ENCODE data around the gene VSTM4. TPM values are rescaled to one million over a fixed set of nuclear protein-coding genes. Genes with fewer than 3 reads are reported as not detected.

The VSTM4 gene
- total and polyA plus RNA-seq, 9 of the 15 experiments (the other 6 are each of a cell fraction or from before 2014, with no cell fraction given): 1.0 to 7.9 (median 3.0) TPM

DNA sequence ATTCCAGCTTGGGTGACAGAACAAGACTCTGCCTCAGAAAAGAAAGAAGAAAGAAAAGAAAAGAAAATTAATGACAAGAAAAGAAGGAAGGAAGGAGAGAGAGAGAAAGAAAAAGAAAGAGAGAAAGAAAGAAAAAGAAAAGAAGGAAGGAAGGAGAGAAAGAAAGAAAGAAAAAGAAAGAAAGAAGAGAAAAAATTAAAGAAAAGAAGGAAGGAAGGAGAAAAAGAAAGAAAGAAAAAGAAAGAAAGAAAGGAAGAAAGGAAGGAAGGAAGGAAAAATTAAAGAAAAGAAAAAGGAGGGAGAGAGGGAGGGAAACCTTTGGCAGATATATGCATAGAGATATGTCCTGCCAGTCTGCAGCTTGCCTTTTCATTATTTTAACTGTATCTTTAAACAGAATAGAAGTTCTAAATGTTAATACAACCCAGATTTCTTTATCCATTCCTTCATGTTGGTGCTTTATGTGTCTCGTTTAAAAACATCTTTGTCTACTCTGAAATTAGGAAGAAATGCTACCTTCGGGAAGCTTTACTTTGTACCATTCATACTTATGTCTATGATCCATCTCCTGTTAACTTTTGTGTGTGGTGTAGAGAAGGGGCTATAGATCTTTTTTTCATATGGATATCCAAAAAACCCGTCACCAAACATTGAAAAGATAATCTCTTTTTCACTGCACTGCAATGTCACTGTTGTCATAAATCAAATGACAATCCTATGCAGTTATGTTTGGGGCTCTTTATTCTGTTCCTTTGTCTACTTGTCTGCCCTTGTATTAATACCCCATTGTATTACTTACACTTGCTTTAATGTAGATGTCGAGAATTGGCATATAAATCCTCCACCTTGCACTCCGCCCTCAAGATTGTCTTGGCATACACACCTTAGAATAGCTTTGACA is 70.8 kb downstream of the VSTM4 start:
- ATAC-seq (no peak), DNase-seq (ENCODE audit: extremely low read depth in 1 of 4, low spot score in 3 of 4) (no peak), FAIRE-seq (no peak)
- no peak overlapping the region for H3K4me2 ChIP-seq (ENCODE audit: insufficient read depth, low read length)
- no peak overlapping the region for H3K4me3 ChIP-seq
- no peaks in the 10 kb centered on the region for H3K9me3 ChIP-seq (replicated peaks; ENCODE audit: control insufficient read depth, insufficient read depth, low read depth, low read length)
- H3K36me3 ChIP-seq (ENCODE audit: control insufficient read depth, insufficient read depth, low read length): no peaks in the 10 kb centered on the region
- ChIA-PET POLR2A (no interaction called here), CTCF (ENCODE audit: low intra/inter-chr PET ratio) (no interaction called here)
- intact Hi-C loops (cut with micrococcal nuclease) (no loop called here), in situ Hi-C loops (cut with MboI) (no loop called here)
- H2AFZ ChIP-seq (ENCODE audit: low read depth, low read length): no peak overlapping the region
- H3K27me3 ChIP-seq (ENCODE audit: control insufficient read depth in 2 of 2, insufficient read depth in 2 of 2, low read length in 2 of 2): no peaks in the 10 kb centered on the region
- BruUV-seq (replicated peaks): no TSS peak
- H3K4me1 ChIP-seq (replicated peaks in 1 of 2; ENCODE audit: control insufficient read depth in 2 of 2, insufficient read depth in 2 of 2, low read length in 2 of 2): no peaks in the 10 kb centered on the region
- no peaks in the 10 kb centered on the region for H3K9me1 ChIP-seq (ENCODE audit: control insufficient read depth, insufficient read depth, low read length)
- H3K9ac ChIP-seq (ENCODE audit: insufficient read depth in 1 of 2, low read depth in 2 of 2, low read length in 2 of 2): no peak overlapping the region
- no peaks in the 10 kb centered on the region for H4K20me1 ChIP-seq (replicated peaks; ENCODE audit: control insufficient read depth, insufficient read depth, low read length)
- no peaks in the 10 kb centered on the region for H3K79me2 ChIP-seq (ENCODE audit: control insufficient read depth, insufficient read depth, low read length)
- WGBS (ENCODE audit: insufficient coverage, low coverage, missing lambda C conversion rate): 25% methylated on average over 5 of the region's 5 CpGs
- no peak overlapping the region for H3K27ac ChIP-seq (ENCODE audit: extremely low read depth, low read depth, low read length)
- TF ChIP-seq, protein P1, sequence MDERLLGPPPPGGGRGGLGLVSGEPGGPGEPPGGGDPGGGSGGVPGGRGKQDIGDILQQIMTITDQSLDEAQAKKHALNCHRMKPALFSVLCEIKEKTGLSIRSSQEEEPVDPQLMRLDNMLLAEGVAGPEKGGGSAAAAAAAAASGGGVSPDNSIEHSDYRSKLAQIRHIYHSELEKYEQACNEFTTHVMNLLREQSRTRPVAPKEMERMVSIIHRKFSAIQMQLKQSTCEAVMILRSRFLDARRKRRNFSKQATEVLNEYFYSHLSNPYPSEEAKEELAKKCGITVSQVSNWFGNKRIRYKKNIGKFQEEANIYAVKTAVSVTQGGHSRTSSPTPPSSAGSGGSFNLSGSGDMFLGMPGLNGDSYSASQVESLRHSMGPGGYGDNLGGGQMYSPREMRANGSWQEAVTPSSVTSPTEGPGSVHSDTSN (CRISPR knock-in tag; IDR thresholded peaks at IDR 0.05; ENCODE audit: low read depth): no peak
- TF ChIP-seq, protein P1 (tag; conservative IDR thresholded peaks at IDR 0.05; ENCODE audit: low read depth): peak; percentile 87
- no peak for TF ChIP-seq ZNF239 (CRISPR knock-in tag; IDR thresholded peaks at IDR 0.05)
- TF ChIP-seq ZNF766 (CRISPR knock-in tag; conservative IDR thresholded peaks at IDR 0.05): no peak
- TF ChIP-seq, protein P2, sequence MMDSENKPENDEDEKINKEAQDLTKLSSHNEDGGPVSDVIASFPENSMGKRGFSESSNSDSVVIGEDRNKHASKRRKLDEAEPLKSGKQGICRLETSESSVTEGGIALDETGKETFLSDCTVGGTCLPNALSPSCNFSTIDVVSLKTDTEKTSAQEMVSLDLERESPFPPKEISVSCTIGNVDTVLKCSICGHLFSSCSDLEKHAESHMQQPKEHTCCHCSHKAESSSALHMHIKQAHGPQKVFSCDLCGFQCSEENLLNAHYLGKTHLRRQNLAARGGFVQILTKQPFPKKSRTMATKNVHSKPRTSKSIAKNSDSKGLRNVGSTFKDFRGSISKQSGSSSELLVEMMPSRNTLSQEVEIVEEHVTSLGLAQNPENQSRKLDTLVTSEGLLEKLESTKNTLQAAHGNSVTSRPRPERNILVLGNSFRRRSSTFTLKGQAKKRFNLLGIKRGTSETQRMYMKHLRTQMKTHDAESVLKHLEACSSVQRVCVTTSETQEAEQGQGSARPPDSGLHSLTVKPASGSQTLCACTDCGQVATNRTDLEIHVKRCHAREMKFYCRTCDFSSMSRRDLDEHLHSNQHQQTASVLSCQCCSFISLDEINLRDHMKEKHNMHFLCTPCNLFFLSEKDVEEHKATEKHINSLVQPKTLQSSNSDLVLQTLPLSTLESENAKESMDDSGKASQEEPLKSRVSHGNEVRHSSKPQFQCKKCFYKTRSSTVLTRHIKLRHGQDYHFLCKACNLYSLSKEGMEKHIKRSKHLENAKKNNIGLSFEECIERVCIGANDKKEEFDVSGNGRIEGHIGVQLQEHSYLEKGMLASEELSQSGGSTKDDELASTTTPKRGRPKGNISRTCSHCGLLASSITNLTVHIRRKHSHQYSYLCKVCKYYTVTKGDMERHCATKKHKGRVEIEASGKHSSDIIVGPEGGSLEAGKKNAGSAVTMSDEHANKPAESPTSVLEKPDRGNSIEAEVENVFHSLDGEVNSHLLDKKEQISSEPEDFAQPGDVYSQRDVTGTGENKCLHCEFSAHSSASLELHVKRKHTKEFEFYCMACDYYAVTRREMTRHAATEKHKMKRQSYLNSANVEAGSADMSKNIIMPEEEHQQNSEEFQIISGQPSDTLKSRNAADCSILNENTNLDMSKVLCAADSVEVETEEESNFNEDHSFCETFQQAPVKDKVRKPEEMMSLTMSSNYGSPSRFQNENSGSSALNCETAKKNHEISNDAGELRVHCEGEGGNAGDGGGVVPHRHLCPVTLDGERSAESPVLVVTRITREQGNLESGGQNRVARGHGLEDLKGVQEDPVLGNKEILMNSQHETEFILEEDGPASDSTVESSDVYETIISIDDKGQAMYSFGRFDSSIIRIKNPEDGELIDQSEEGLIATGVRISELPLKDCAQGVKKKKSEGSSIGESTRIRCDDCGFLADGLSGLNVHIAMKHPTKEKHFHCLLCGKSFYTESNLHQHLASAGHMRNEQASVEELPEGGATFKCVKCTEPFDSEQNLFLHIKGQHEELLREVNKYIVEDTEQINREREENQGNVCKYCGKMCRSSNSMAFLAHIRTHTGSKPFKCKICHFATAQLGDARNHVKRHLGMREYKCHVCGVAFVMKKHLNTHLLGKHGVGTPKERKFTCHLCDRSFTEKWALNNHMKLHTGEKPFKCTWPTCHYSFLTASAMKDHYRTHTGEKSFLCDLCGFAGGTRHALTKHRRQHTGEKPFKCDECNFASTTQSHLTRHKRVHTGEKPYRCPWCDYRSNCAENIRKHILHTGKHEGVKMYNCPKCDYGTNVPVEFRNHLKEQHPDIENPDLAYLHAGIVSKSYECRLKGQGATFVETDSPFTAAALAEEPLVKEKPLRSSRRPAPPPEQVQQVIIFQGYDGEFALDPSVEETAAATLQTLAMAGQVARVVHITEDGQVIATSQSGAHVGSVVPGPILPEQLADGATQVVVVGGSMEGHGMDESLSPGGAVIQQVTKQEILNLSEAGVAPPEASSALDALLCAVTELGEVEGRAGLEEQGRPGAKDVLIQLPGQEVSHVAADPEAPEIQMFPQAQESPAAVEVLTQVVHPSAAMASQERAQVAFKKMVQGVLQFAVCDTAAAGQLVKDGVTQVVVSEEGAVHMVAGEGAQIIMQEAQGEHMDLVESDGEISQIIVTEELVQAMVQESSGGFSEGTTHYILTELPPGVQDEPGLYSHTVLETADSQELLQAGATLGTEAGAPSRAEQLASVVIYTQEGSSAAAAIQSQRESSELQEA (IDR thresholded peaks at IDR 0.05; ENCODE audit: low read depth): 0 out of 2 replicates have a peak, but pooled peaks have one; percentile 22
- TF ChIP-seq ZNF436 (CRISPR knock-in tag; IDR thresholded peaks at IDR 0.05): no peak
- no peak for TF ChIP-seq ZBTB8A (IDR thresholded peaks at IDR 0.05; ENCODE audit: partially characterized antibody)
- TF ChIP-seq MCM2 (IDR thresholded peaks at IDR 0.05; ENCODE audit: low read depth): no peak
